IMR-90 (cell line): ENCODE data around the gene FCMR. TPM values are rescaled to one million over a fixed set of nuclear protein-coding genes. Genes with fewer than 3 reads are reported as not detected.

Source experiments
- ATAC-seq: fragments of 200-7000 bp; cut with Tn5 transposase; 2 replicates; pipeline ENCODE4 v1.9.1; 2020; ENCODE audit warnings: low read depth, mild to moderate bottlenecking, moderate library complexity
- BruUV-seq: library from RNA; stranded (reverse); fragments of 400-500 nt; replicated peaks from 2 replicates; lab custom pipeline; 2021; lab: Mats Ljungman, UMichigan
- CTCF ChIA-PET: fragments of 300-600 bp; formaldehyde crosslinking; extraction: SDS; loops from one replicate; lab custom pipeline; 2021; ENCODE audit warnings: antibody characterized with exemption; lab: Yijun Ruan, JAX
- POLR2A ChIA-PET: fragments of 300-600 bp; sonication (Branson Sonifier 250); formaldehyde crosslinking; loops from one replicate; lab custom pipeline; 2022; ENCODE audit warnings: antibody characterized with exemption; ENCODE audit not compliant: unreplicated experiment; lab: Charles Lee
- DNase-seq: peaks from one replicate; pipeline ENCODE4 v3.0.0; 2013
- H2AFZ ChIP-seq: replicated peaks from 2 replicates; pipeline ENCODE3; 2013; ENCODE audit warnings: low read length, mild to moderate bottlenecking; ENCODE audit not compliant: poor library complexity
- H2AK5ac ChIP-seq: 2 replicates; pipeline ENCODE4 v1.6.1; 2013; ENCODE audit warnings: low read depth, low read length, inconsistent platforms
- H2AK9ac ChIP-seq: replicated peaks from 2 replicates; pipeline ENCODE3; 2013; ENCODE audit warnings: mild to moderate bottlenecking, low read depth, low read length, moderate library complexity; ENCODE audit not compliant: poor library complexity
- H2BK120ac ChIP-seq: 2 replicates; pipeline ENCODE4 v1.6.1; 2013; ENCODE audit warnings: low read depth, low read length, inconsistent platforms
- H2BK15ac ChIP-seq: 3 replicates; pipeline ENCODE4 v1.6.1; 2013; ENCODE audit warnings: low read depth, low read length, inconsistent platforms
- H2BK20ac ChIP-seq: 2 replicates; pipeline ENCODE4 v1.6.1; 2013; ENCODE audit warnings: low read depth, mild to moderate bottlenecking, inconsistent platforms, low read length, moderate library complexity
- H2BK5ac ChIP-seq: 2 replicates; pipeline ENCODE4 v1.6.1; 2013; ENCODE audit warnings: mild to moderate bottlenecking, low read depth, low read length, inconsistent platforms; ENCODE audit not compliant: poor library complexity, severe bottlenecking
- H3K14ac ChIP-seq: replicated peaks from 2 replicates; pipeline ENCODE4 v1.6.1; 2013; ENCODE audit warnings: low read depth, low read length, inconsistent platforms
- H3K18ac ChIP-seq: 2 replicates; pipeline ENCODE4 v1.6.1; 2013; ENCODE audit warnings: low read depth, low read length, control low read depth
- H3K23ac ChIP-seq: 2 replicates; pipeline ENCODE4 v1.6.1; 2013; ENCODE audit warnings: low read depth, low read length, inconsistent platforms
- H3K27ac ChIP-seq: 2 replicates; pipeline ENCODE4 v1.5.1; 2013; ENCODE audit warnings: mild to moderate bottlenecking, control low read depth, low read length; ENCODE audit not compliant: insufficient read depth
- H3K27me3 ChIP-seq: 2 replicates; pipeline ENCODE4 v1.6.1; 2013; ENCODE audit warnings: low read length; ENCODE audit not compliant: control insufficient read depth, insufficient read depth
- H3K36me3 ChIP-seq: 2 replicates; pipeline ENCODE4 v1.6.1; 2013; ENCODE audit warnings: low read length, mixed read lengths; ENCODE audit not compliant: control insufficient read depth, insufficient read depth
- H3K4ac ChIP-seq: 2 replicates; pipeline ENCODE4 v1.6.1; 2013; ENCODE audit warnings: low read depth, low read length, inconsistent platforms
- H3K4me1 ChIP-seq: 2 replicates; pipeline ENCODE4 v1.6.1; 2013; ENCODE audit warnings: low read length, mixed read lengths; ENCODE audit not compliant: control insufficient read depth, insufficient read depth
- H3K4me2 ChIP-seq: 2 replicates; pipeline ENCODE4 v1.6.1; 2013; ENCODE audit warnings: low read depth, mild to moderate bottlenecking, control low read depth, low read length, moderate library complexity
- H3K4me3 ChIP-seq: 2 replicates; pipeline ENCODE4 v1.5.1; 2013; ENCODE audit warnings: low read depth, mild to moderate bottlenecking, control low read depth, low read length, moderate library complexity; ENCODE audit not compliant: insufficient read depth
- H3K56ac ChIP-seq: 2 replicates; pipeline ENCODE4 v1.6.1; 2013; ENCODE audit warnings: low read length, inconsistent platforms; ENCODE audit not compliant: insufficient read depth; ENCODE audit errors: extremely low read depth
- H3K79me1 ChIP-seq, 2 experiments: 2 replicates each; pipeline ENCODE4 v1.6.1; 2013; ENCODE audit warnings: low read length in 2 of 2, inconsistent platforms in 1 of 2, low read depth in 1 of 2
- H3K9ac ChIP-seq: 2 replicates; pipeline ENCODE4 v1.6.1; 2013; ENCODE audit warnings: low read depth, low read length, control low read depth
- H3K9me1 ChIP-seq: 2 replicates; pipeline ENCODE4 v1.6.1; 2013; ENCODE audit warnings: low read length, inconsistent platforms; ENCODE audit not compliant: insufficient read depth
- H3K9me3 ChIP-seq: 2 replicates; pipeline ENCODE4 v1.6.1; 2013; ENCODE audit warnings: low read length; ENCODE audit not compliant: control insufficient read depth, insufficient read depth
- H4K20me1 ChIP-seq: 2 replicates; pipeline ENCODE4 v1.6.1; 2013; ENCODE audit warnings: low read length, inconsistent platforms; ENCODE audit not compliant: insufficient read depth
- H4K5ac ChIP-seq: 2 replicates; pipeline ENCODE4 v1.6.1; 2013; ENCODE audit warnings: mild to moderate bottlenecking, low read depth, low read length, control low read depth
- H4K8ac ChIP-seq, 2 experiments: 2 replicates each; pipeline ENCODE4 v1.6.1; 2013; ENCODE audit warnings: low read depth in 2 of 2, low read length in 2 of 2, control low read depth in 1 of 2, inconsistent platforms in 1 of 2
- H4K91ac ChIP-seq: 2 replicates; pipeline ENCODE4 v1.6.1; 2013; ENCODE audit warnings: low read depth, low read length, inconsistent platforms; ENCODE audit not compliant: insufficient read depth
- BHLHE40 ChIP-seq: fragments of 150-350 bp; IDR thresholded peaks from 2 replicates; pipeline ENCODE4 v1.6.1; 2016; ENCODE audit warnings: mild to moderate bottlenecking, low read depth, low read length
- CEBPB ChIP-seq: IDR thresholded peaks from 2 replicates; pipeline ENCODE4 v1.6.1; 2012; ENCODE audit warnings: low read depth, low read length, improper control_type of control experiment
- CTCF ChIP-seq: conservative IDR thresholded peaks from 2 replicates; pipeline ENCODE4 v1.5.1; 2012; ENCODE audit warnings: mild to moderate bottlenecking, low read depth, low read length, improper control_type of control experiment
- ELK1 ChIP-seq: fragments of 150-350 bp; IDR thresholded peaks from 2 replicates; pipeline ENCODE4 v1.6.1; 2016; ENCODE audit warnings: low read depth, mild to moderate bottlenecking, low read length, moderate library complexity, borderline replicate concordance
- FOS ChIP-seq: fragments of 150-350 bp; IDR thresholded peaks from 2 replicates; pipeline ENCODE4 v1.6.1; 2016; ENCODE audit warnings: low read depth, low read length
- MAFK ChIP-seq: IDR thresholded peaks from 2 replicates; pipeline ENCODE4 v1.6.1; 2012; ENCODE audit warnings: low read depth, low read length, improper control_type of control experiment
- MAZ ChIP-seq: IDR thresholded peaks from 2 replicates; pipeline ENCODE4 v1.6.1; 2012; ENCODE audit warnings: low read depth, mild to moderate bottlenecking, low read length, improper control_type of control experiment, moderate library complexity, borderline replicate concordance
- MXI1 ChIP-seq: IDR thresholded peaks from 2 replicates; pipeline ENCODE4 v1.6.1; 2012; ENCODE audit warnings: low read depth, mild to moderate bottlenecking, low read length, moderate library complexity, borderline replicate concordance
- POLR2A ChIP-seq: IDR thresholded peaks from 2 replicates; pipeline ENCODE4 v1.6.1; 2012; ENCODE audit warnings: mild to moderate bottlenecking, low read depth, low read length
- RCOR1 ChIP-seq: IDR thresholded peaks from 2 replicates; pipeline ENCODE4 v1.6.1; 2012; ENCODE audit warnings: mild to moderate bottlenecking, low read length, improper control_type of control experiment; ENCODE audit not compliant: insufficient replicate concordance
- RFX5 ChIP-seq: IDR thresholded peaks from 2 replicates; pipeline ENCODE4 v1.8.0; 2012; ENCODE audit warnings: low read depth, mild to moderate bottlenecking, low read length, moderate library complexity
- SMC3 ChIP-seq: fragments of 150-350 bp; IDR thresholded peaks from 2 replicates; pipeline ENCODE4 v1.6.1; 2016; ENCODE audit warnings: low read depth, mild to moderate bottlenecking, antibody characterized with exemption, low read length, moderate library complexity
- USF2 ChIP-seq: fragments of 150-350 bp; IDR thresholded peaks from 2 replicates; pipeline ENCODE4 v1.6.1; 2017; ENCODE audit warnings: mild to moderate bottlenecking, antibody characterized with exemption, low read length, low read depth
- WGBS, 2 experiments: methylation state at CpG; one replicate each; pipeline versions ENCODE4 v1.1.5 to v1.1.7; 2013; ENCODE audit warnings: missing lambda C conversion rate in 2 of 2; ENCODE audit not compliant: insufficient read length in 1 of 2; ENCODE audit errors: extremely low coverage in 2 of 2; 5-methylcytosine and 5-hydroxymethylcytosine counted together
- dilution Hi-C: fragments of 300-500 bp; cut with HindIII; formaldehyde crosslinking; loops from one replicate; pipeline ENCODE4 v1.14.3; 2018; ENCODE audit warnings: low sequenced_read_pairs; ENCODE audit not compliant: unreplicated experiment
- in situ Hi-C: fragments of 300-500 bp; cut with MboI; formaldehyde crosslinking; loops from 3 replicates; pipeline ENCODE4 v1.14.3; 2019; ENCODE audit warnings: low sequenced_read_pairs, inconsistent platforms, mixed read lengths
- intact Hi-C: fragments of 100-400 bp; cut with micrococcal nuclease; formaldehyde crosslinking; loops from 2 replicates; pipeline ENCODE4 v1.10.0; 2022
- polyA plus RNA-seq, 3 experiments: library from polyadenylated mRNA; depleted of rRNA; stranded (reverse); fragments of >200 nt; gene quantifications; 2 replicates each; pipeline ENCODE4 v1.2.3, GENCODE V29; 2012; ENCODE audit warnings: low replicate concordance in 1 of 3
- total RNA-seq: library from RNA; depleted of rRNA; stranded (reverse); fragments of >200 nt; gene quantifications from 2 replicates; pipeline ENCODE4 v1.2.3, GENCODE V29; 2012

The FCMR gene
- total and polyA plus RNA-seq, 2 of the 4 experiments (the other 2 are of a cell fraction) = 0.09 TPM; not detected in 1

- Histone ChIP-seq H3K27me3 (peaks cover 59% of the 10 kb centered on the region), H3K36me3 (no peaks in the 10 kb centered on the region), H3K9me1 (no peaks in the 10 kb centered on the region), H3K56ac (no peak overlapping the region), H2BK5ac (no peak overlapping the region), H3K18ac (no peak overlapping the region), H2BK15ac (no peak overlapping the region), H2AK5ac (no peak overlapping the region), H2BK20ac (no peak overlapping the region), H4K20me1 (no peaks in the 10 kb centered on the region), H3K23ac (no peak overlapping the region), H3K27ac (no peak overlapping the region), H4K8ac (no peak overlapping the region), H3K4me2 (no peak overlapping the region), H3K4me3 (no peak overlapping the region), H2BK120ac (no peak overlapping the region), H3K79me1 (no peaks in the 10 kb centered on the region), H3K9me3 (no peaks in the 10 kb centered on the region), H2AK9ac (no peak overlapping the region), H3K4ac (no peak overlapping the region), H4K5ac (no peak overlapping the region), H4K91ac (no peak overlapping the region), H3K14ac (no peak overlapping the region), H3K9ac (no peak overlapping the region), H3K4me1 (no peaks in the 10 kb centered on the region), H2AFZ (no peak overlapping the region)
- CTCF ChIA-PET = interaction anchor here (1.7 kb wide), 1 partner anchor 26 kb away, joined by 3 read pairs; no protein-coding TSS in a partner anchor
- no TSS peak for BruUV-seq
- dilution Hi-C loops = no loop called here
- ATAC-seq (no peak), DNase-seq (no peak)
- in situ Hi-C loops = no loop called here
- 24% methylated on average over 5 of the region's 11 CpGs; no CpG with 5 or more reads in 1 of the 2 experiments for WGBS, 2 experiments
- TF ChIP-seq POLR2A (no peak), CTCF (no peak), FOS (no peak), RFX5 (no peak), USF2 (no peak), CEBPB (no peak), RCOR1 (no peak), SMC3 (no peak), ELK1 (no peak), MAFK (no peak), MAZ (no peak), MXI1 (no peak), BHLHE40 (no peak)
- POLR2A ChIA-PET = no interaction called here
- intact Hi-C loops = no loop called here
These were observed 34.0 kb upstream of the FCMR start for GRCh38 chr1:206955476-206956451.
